Measurements from ENCODE around the gene MPPED1.

- TF ChIP-seq CTCF (IDR thresholded peaks at IDR 0.05; ENCODE audit: insufficient read depth, low read length, poor library complexity, severe bottlenecking) (no peak), EZH2phosphoT487 (conservative IDR thresholded peaks at IDR 0.05; ENCODE audit: low read length) (no peak)
Measured at GRCh38 chr22:43505896-43506295, 94.1 kb downstream of the MPPED1 start.

Data from SU-DHL-6 (cell line).